Activated naive CD8-positive, alpha-beta T cell treated with anti-CD3 and anti-CD28 coated beads for 36 hours (primary cell): ENCODE data around the gene MINDY4. TPM values are rescaled to one million over a fixed set of nuclear protein-coding genes. Genes with fewer than 3 reads are reported as not detected.

Experiments used
- DNase-seq: peaks from one replicate; pipeline ENCODE4 v3.0.0; 2021
- H3K27ac Mint-ChIP-seq: one replicate; pipeline ENCODE4 v1.8.0; 2022; ENCODE audit warnings: mild to moderate bottlenecking, moderate library complexity, mixed read lengths
- H3K27me3 Mint-ChIP-seq: one replicate; pipeline ENCODE4 v1.8.0; 2022; ENCODE audit warnings: mild to moderate bottlenecking, mixed read lengths
- H3K36me3 Mint-ChIP-seq: one replicate; pipeline ENCODE4 v1.8.0; 2021; ENCODE audit warnings: mild to moderate bottlenecking, mixed read lengths
- H3K4me1 Mint-ChIP-seq: one replicate; pipeline ENCODE4 v1.8.0; 2021; ENCODE audit warnings: mixed read lengths
- H3K4me3 Mint-ChIP-seq: one replicate; pipeline ENCODE4 v1.8.0; 2022; ENCODE audit warnings: mild to moderate bottlenecking, moderate library complexity, mixed read lengths
- H3K9me3 Mint-ChIP-seq: one replicate; pipeline ENCODE4 v1.8.0; 2022; ENCODE audit warnings: mixed read lengths
- total RNA-seq, 2 experiments: library from RNA; stranded (reverse); gene quantifications; one replicate each; pipeline ENCODE4 v1.2.3, GENCODE V29; 2021

The MINDY4 gene
- 1 to 10 TPM; 1.6 to 2.0 TPM for total RNA-seq

DNA sequence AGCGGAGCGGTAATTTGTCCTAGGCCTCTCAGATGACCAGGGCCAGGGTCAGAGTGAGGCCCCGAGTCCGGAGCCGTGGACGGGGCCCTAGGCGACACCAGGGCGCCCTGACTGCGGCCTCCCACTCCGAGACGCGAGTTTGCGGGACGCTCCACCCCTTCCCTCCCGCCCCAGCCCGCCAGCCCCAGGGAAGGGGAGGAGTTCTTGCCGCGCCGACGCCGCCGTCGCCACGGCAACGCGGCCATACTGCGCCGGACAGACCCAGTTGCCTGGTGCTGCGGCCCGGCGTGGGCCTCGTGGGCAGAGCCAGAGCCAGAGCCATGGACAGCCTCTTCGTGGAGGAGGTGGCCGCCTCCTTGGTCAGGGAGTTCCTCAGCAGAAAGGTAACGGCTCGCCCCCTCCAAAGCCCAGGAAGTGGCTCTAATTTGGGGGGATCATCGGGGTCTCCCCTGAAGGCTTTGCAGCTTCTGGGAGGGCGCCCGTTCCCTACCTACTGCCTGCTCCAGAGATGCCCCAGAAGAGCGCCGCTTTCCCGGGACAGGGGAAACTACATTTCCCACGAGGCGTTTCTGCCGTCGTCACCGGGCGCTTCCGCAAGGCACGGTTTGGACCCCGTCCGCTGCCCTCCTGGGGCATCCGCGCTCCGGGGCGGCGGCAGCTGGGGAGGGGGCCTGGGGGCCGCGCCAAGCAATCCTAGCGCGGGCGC, at the start of gene MINDY4:
Gene MINDY4 (plus strand): TSS at position 244 of the 706 bp plus-strand sequence. CDS start 77 bp downstream, at position 321.
- H3K9me3 Mint-ChIP-seq: no peaks in the 10 kb centered on the region
- H3K36me3 Mint-ChIP-seq: no peaks in the 10 kb centered on the region

DNA sequence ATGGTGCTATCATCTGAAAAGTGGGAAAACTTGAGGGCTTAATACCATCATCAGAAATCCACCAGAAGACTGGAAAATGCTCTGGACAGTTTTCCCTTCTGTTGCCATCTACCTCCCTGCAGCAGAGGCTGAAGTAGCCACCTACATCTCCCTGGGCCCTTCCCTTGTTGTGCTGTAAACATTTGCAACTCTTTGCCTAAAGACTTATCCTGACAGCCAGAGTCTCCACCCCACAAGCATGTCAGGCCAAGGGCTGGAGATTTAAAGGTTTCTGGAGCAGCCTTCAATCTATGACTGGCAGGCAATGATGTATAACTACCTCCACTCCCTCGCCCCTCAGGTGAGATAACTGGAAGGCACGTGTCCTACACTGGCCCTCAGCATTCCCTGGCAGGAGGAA, 49.0 kb upstream of the MINDY4 start:
- H3K36me3 Mint-ChIP-seq: peaks cover 30% of the 10 kb centered on the region
- no peaks in the 10 kb centered on the region for H3K27me3 Mint-ChIP-seq
- H3K4me1 Mint-ChIP-seq: peaks cover 23% of the 10 kb centered on the region
- peaks cover 15% of the 10 kb centered on the region for H3K9me3 Mint-ChIP-seq
- no peak overlapping the region for H3K27ac Mint-ChIP-seq
- no peak for DNase-seq
- no peak overlapping the region for H3K4me3 Mint-ChIP-seq

More for the DNA sequence above, at the start of gene MINDY4:
- H3K4me3 Mint-ChIP-seq: peak within 1 kb of the TSS; percentile 74
- peak within 1 kb of the TSS; percentile 70 for H3K27ac Mint-ChIP-seq
- no peaks in the 10 kb centered on the region for H3K27me3 Mint-ChIP-seq
- peaks cover 4% of the 10 kb centered on the region for H3K4me1 Mint-ChIP-seq
- DNase-seq: peak; percentile 77

GRCh38 chr7:30722671-30723070, 48.5 kb upstream of the MINDY4 start:
- H3K4me3 Mint-ChIP-seq: no peak overlapping the region
- H3K27ac Mint-ChIP-seq: no peak overlapping the region
- DNase-seq: no peak
- H3K4me1 Mint-ChIP-seq: peaks cover 27% of the 10 kb centered on the region
- H3K9me3 Mint-ChIP-seq: peaks cover 12% of the 10 kb centered on the region
- H3K36me3 Mint-ChIP-seq: peaks cover 27% of the 10 kb centered on the region
- H3K27me3 Mint-ChIP-seq: no peaks in the 10 kb centered on the region

GRCh38 chr7:30723776-30724175, 47.4 kb upstream of the MINDY4 start:
- no peak overlapping the region for H3K27ac Mint-ChIP-seq
- no peaks in the 10 kb centered on the region for H3K27me3 Mint-ChIP-seq
- H3K4me3 Mint-ChIP-seq: no peak overlapping the region
- peaks cover 36% of the 10 kb centered on the region for H3K4me1 Mint-ChIP-seq
- H3K9me3 Mint-ChIP-seq: peaks cover 4% of the 10 kb centered on the region
- H3K36me3 Mint-ChIP-seq: peaks cover 16% of the 10 kb centered on the region
- DNase-seq: no peak

DNA sequence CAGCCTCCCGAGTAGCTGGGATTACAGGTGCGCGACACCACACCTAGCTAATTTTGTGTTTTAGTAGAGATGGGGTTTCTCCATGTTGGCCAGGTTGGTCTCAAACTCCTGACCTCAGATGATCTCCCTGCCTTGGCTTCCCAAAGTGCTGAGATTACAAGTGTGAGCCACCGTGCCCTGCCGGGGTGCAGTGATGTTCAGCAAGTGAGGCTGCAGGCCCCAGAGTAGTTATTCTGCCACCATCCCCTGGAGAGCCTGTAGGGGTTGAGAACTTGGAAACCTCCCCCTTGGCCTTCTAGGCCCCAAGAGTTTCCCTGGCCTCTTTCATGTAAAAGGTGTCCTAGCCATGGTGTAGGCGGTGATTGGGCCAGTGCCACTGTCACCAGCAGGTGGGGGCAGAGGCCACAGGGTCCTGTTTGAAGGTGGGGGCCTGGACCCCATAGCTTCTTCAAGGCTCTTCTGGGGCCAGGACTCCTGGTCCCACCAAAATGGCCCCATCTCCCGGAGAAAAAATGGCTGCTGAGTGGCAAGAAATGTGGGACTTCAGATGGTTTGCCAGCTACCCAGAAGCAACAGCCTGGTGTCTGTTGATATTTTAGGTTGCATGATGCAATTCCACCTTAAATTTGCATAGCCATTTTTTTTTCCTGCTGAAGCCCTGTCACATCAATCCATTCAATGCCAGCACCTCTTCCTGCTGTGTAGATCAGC, 44.8 kb upstream of the MINDY4 start:
- peaks cover 4% of the 10 kb centered on the region for H3K36me3 Mint-ChIP-seq
- H3K27ac Mint-ChIP-seq: peak overlapping the region; percentile 92
- peaks cover 56% of the 10 kb centered on the region for H3K4me1 Mint-ChIP-seq
- DNase-seq: peak; percentile 36
- H3K27me3 Mint-ChIP-seq: no peaks in the 10 kb centered on the region
- H3K9me3 Mint-ChIP-seq: no peaks in the 10 kb centered on the region
- peak overlapping the region; percentile 82 for H3K4me3 Mint-ChIP-seq

GRCh38 chr7:30727061-30727945, 43.9 kb upstream of the MINDY4 start:
- peaks cover 59% of the 10 kb centered on the region for H3K4me1 Mint-ChIP-seq
- H3K27ac Mint-ChIP-seq: peak overlapping the region; percentile 92

GRCh38 chr7:30728591-30729100, 42.6 kb upstream of the MINDY4 start:
- peaks cover 62% of the 10 kb centered on the region for H3K4me1 Mint-ChIP-seq
- no peaks in the 10 kb centered on the region for H3K27me3 Mint-ChIP-seq
- no peak overlapping the region for H3K4me3 Mint-ChIP-seq

More at GRCh38 chr7:30727061-30727945, 43.9 kb upstream of the MINDY4 start:
- Mint-ChIP-seq H3K36me3 (peaks cover 4% of the 10 kb centered on the region), H3K9me3 (no peaks in the 10 kb centered on the region), H3K27me3 (no peaks in the 10 kb centered on the region), H3K4me3 (peak overlapping the region; percentile 82)
- DNase-seq: peak; percentile 33

GRCh38 chr7:30729642-30730041, 41.6 kb upstream of the MINDY4 start:
- H3K4me1 Mint-ChIP-seq: peaks cover 62% of the 10 kb centered on the region
- H3K27me3 Mint-ChIP-seq: no peaks in the 10 kb centered on the region
- no peak overlapping the region for H3K27ac Mint-ChIP-seq
- no peak overlapping the region for H3K4me3 Mint-ChIP-seq
- H3K9me3 Mint-ChIP-seq: no peaks in the 10 kb centered on the region
- DNase-seq: no peak
- H3K36me3 Mint-ChIP-seq: peaks cover 4% of the 10 kb centered on the region

More at GRCh38 chr7:30728591-30729100, 42.6 kb upstream of the MINDY4 start:
- H3K27ac Mint-ChIP-seq: no peak overlapping the region
- no peaks in the 10 kb centered on the region for H3K9me3 Mint-ChIP-seq
- peaks cover 4% of the 10 kb centered on the region for H3K36me3 Mint-ChIP-seq
- no peak for DNase-seq

- no peak for DNase-seq
- no peaks in the 10 kb centered on the region for H3K9me3 Mint-ChIP-seq
- peaks cover 4% of the 10 kb centered on the region for H3K36me3 Mint-ChIP-seq
- H3K4me1 Mint-ChIP-seq: peaks cover 59% of the 10 kb centered on the region
- H3K27ac Mint-ChIP-seq: no peak overlapping the region
- no peaks in the 10 kb centered on the region for H3K27me3 Mint-ChIP-seq
- H3K4me3 Mint-ChIP-seq: no peak overlapping the region
Measured at GRCh38 chr7:30730097-30730496, 41.1 kb upstream of the MINDY4 start.

GRCh38 chr7:30730996-30731395, 40.2 kb upstream of the MINDY4 start:
- DNase-seq: no peak
- Mint-ChIP-seq H3K36me3 (peaks cover 3% of the 10 kb centered on the region), H3K4me3 (no peak overlapping the region), H3K4me1 (peaks cover 50% of the 10 kb centered on the region), H3K27me3 (no peaks in the 10 kb centered on the region), H3K9me3 (no peaks in the 10 kb centered on the region), H3K27ac (no peak overlapping the region)

DNA sequence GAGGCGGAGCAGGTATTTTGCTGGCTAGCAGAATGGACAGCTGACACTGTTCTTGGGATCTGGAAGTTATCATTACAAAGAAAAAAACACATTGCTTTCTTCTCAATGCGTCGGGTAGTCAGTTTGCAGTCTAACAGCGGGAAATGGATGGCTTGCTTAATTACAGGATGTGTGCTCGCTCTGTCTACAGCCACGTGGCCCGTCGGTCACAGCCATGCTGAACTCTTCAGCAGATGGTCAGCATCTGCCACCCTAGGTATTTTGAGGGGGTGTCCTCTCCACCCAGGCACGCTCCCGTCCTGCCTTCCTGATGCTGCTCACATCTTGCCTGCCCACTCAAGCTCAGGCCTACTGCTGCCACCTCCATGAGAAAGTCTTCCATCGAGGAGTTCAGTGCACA, 39.6 kb upstream of the MINDY4 start:
- Mint-ChIP-seq H3K4me3 (no peak overlapping the region), H3K36me3 (no peaks in the 10 kb centered on the region), H3K9me3 (no peaks in the 10 kb centered on the region), H3K4me1 (peaks cover 45% of the 10 kb centered on the region), H3K27ac (no peak overlapping the region), H3K27me3 (no peaks in the 10 kb centered on the region)
- DNase-seq: no peak

DNA sequence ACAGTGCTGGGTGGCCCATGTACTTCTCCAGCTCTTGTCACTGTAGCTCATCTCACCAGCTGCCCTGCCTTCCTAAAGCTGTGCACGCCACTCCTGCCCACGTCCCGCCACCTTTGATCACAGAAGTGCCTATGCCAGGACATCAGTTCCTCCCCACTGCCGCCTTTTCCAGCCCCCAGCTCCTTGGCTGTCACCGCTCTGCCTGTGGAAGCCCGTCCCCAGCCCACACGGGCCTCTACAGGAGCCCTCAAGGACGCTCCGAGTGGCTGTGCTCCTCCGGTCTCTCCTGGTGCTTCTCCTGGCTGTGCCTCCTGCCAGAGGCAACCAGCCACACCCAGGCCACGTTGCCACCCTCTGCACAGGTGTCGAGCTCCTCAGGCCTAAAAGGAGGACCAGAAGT, 38.6 kb upstream of the MINDY4 start:
- Mint-ChIP-seq H3K4me3 (no peak overlapping the region), H3K27me3 (no peaks in the 10 kb centered on the region), H3K36me3 (peaks cover 2% of the 10 kb centered on the region), H3K4me1 (peaks cover 40% of the 10 kb centered on the region), H3K27ac (no peak overlapping the region), H3K9me3 (peaks cover 2% of the 10 kb centered on the region)
- DNase-seq: no peak

DNA sequence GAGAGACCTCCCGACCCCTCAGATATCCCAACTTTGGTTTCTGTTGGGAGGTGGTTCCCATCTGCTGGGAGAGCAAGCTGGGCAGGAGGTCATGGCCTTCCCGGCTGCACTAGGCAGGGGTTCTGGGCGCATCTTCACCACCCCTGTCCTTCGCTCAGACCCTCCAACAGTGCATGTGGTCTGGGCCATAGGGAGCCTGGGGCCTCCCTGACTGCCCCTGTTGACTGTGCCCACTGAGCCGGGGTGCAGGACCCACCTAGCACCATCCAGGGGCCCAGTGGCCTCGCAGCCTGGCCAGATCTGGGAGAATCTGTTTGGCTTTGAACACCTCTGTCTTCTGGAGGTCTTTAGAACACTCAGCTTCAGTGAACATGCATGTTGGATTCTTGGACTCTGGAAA, 38.0 kb upstream of the MINDY4 start:
- Mint-ChIP-seq H3K4me1 (peaks cover 40% of the 10 kb centered on the region), H3K27me3 (no peaks in the 10 kb centered on the region), H3K4me3 (no peak overlapping the region), H3K27ac (no peak overlapping the region), H3K36me3 (peaks cover 2% of the 10 kb centered on the region), H3K9me3 (peaks cover 2% of the 10 kb centered on the region)
- no peak for DNase-seq

- Mint-ChIP-seq H3K9me3 (peaks cover 2% of the 10 kb centered on the region), H3K4me1 (peaks cover 42% of the 10 kb centered on the region), H3K27me3 (no peaks in the 10 kb centered on the region), H3K36me3 (peaks cover 2% of the 10 kb centered on the region), H3K27ac (no peak overlapping the region), H3K4me3 (no peak overlapping the region)
- DNase-seq: no peak
Measured at GRCh38 chr7:30733691-30734090, 37.5 kb upstream of the MINDY4 start.

DNA sequence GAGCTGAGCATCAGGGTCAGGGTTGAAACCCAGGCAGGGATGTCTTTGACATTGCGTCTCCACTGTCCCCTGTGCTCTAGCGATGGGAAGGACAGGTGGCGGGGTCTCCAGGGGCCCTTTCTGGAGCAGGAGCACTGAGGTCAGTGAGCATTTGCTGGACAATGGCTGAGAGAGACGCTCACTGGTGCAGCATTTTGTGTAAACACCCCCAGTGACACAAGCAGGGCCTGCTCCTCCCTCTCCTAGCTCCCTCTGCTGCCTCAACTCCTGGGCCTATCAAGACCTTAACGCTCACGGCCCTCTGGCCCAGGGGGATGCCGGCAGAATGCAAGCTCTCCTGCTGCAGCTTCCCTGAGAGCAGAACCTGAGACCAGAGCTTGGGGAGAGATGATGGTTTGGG, 36.7 kb upstream of the MINDY4 start:
- peaks cover 41% of the 10 kb centered on the region for H3K4me1 Mint-ChIP-seq
- no peaks in the 10 kb centered on the region for H3K27me3 Mint-ChIP-seq
- H3K9me3 Mint-ChIP-seq: peaks cover 2% of the 10 kb centered on the region
- DNase-seq: no peak
- H3K36me3 Mint-ChIP-seq: peaks cover 2% of the 10 kb centered on the region
- no peak overlapping the region for H3K4me3 Mint-ChIP-seq
- no peak overlapping the region for H3K27ac Mint-ChIP-seq
